K562 (cell line): ENCODE data around the gene RAP1A. TPM values are rescaled to one million over a fixed set of nuclear protein-coding genes. Genes with fewer than 3 reads are reported as not detected.

Experiments
- ATAC-seq: fragments of 200-7000 bp; cut with Tn5 transposase; 3 replicates; pipeline ENCODE4 v1.9.1; 2020; ENCODE audit warnings: moderate library complexity
- BruUV-seq: library from RNA; stranded (reverse); fragments of 400-500 nt; replicated peaks from 2 replicates; lab custom pipeline; 2021; lab: Mats Ljungman, UMichigan
- CTCF ChIA-PET: fragments of 300-600 bp; formaldehyde crosslinking; extraction: SDS; loops from one replicate; lab custom pipeline; 2021; ENCODE audit warnings: low intra/inter-chr PET ratio; lab: Yijun Ruan, JAX
- POLR2A ChIA-PET: fragments of 300-600, 350-650 bp; sonication (Branson Sonifier 250); formaldehyde crosslinking; extraction: SDS; loops from one replicate; lab custom pipeline; 2021; ENCODE audit warnings: antibody characterized with exemption, inconsistent platforms; lab: Yijun Ruan, JAX
- DNase-seq, 4 experiments: peaks; one replicate each; pipeline versions ENCODE4 v3.0.0 to v3.0.0-alpha.2; 2011 to 2018; ENCODE audit warnings: low spot score in 3 of 4, mixed read lengths in 3 of 4; ENCODE audit errors: extremely low read depth in 1 of 4
- FAIRE-seq: peaks from 2 replicates; lab custom pipeline; 2011; peaks lifted over from hg19 to GRCh38; lab: Jason Lieb, UNC
- H2AFZ ChIP-seq: 2 replicates; pipeline ENCODE4 v1.6.0; 2011; ENCODE audit warnings: low read depth, low read length, control low read depth, inconsistent platforms
- H3K27ac ChIP-seq: fragments of 200-600 bp; 3 replicates; pipeline ENCODE4 v1.8.0; 2011; ENCODE audit warnings: low read depth, mild to moderate bottlenecking, control low read depth, inconsistent platforms, low read length, moderate library complexity, mixed read lengths; ENCODE audit errors: extremely low read depth
- H3K27me3 ChIP-seq, 2 experiments: fragments of 300-600 bp in 1 of 2; 2 replicates in 1 of 2; 3 replicates in 1 of 2; pipeline versions ENCODE4 v1.6.0 to v1.8.0; 2011; ENCODE audit warnings: inconsistent platforms in 2 of 2, low read length in 2 of 2, mild to moderate bottlenecking in 1 of 2, mixed read lengths in 1 of 2, moderate library complexity in 1 of 2; ENCODE audit not compliant: control insufficient read depth in 2 of 2, insufficient read depth in 2 of 2
- H3K36me3 ChIP-seq: fragments of 300-600 bp; 3 replicates; pipeline ENCODE4 v1.8.0; 2011; ENCODE audit warnings: mild to moderate bottlenecking, low read length, inconsistent platforms; ENCODE audit not compliant: control insufficient read depth, insufficient read depth
- H3K4me1 ChIP-seq, 2 experiments: fragments of 200-600 bp in 1 of 2; replicated peaks in 1 of 2; 2 replicates in 1 of 2; 3 replicates in 1 of 2; pipeline versions ENCODE4 v1.5.1 to v1.8.0; 2011; ENCODE audit warnings: inconsistent platforms in 2 of 2, low read length in 2 of 2, mild to moderate bottlenecking in 1 of 2, mixed read lengths in 1 of 2, moderate library complexity in 1 of 2; ENCODE audit not compliant: control insufficient read depth in 2 of 2, insufficient read depth in 2 of 2
- H3K4me2 ChIP-seq: 2 replicates; pipeline ENCODE4 v1.6.1; 2011; ENCODE audit warnings: low read length, control low read depth, inconsistent platforms, mixed read lengths; ENCODE audit not compliant: insufficient read depth
- H3K4me3 ChIP-seq: fragments of 200-600 bp; sonication (generic), shearing (Covaris generic); 2 replicates; pipeline ENCODE4 v1.5.1; 2016; ENCODE audit warnings: control low read depth, inconsistent platforms
- H3K79me2 ChIP-seq: fragments of 200-600 bp; 3 replicates; pipeline ENCODE4 v1.8.0; 2011; ENCODE audit warnings: low read length, inconsistent platforms; ENCODE audit not compliant: control insufficient read depth, insufficient read depth
- H3K9ac ChIP-seq, 2 experiments: 2 replicates each; pipeline versions ENCODE4 v1.6.0 to v1.6.1; 2011; ENCODE audit warnings: low read depth in 2 of 2, low read length in 2 of 2, control low read depth in 1 of 2, inconsistent platforms in 1 of 2, mild to moderate bottlenecking in 1 of 2, mixed read lengths in 1 of 2; ENCODE audit not compliant: insufficient read depth in 1 of 2
- H3K9me1 ChIP-seq: one replicate; pipeline ENCODE4 v1.6.0; 2011; ENCODE audit warnings: inconsistent platforms, mild to moderate bottlenecking, low read length, moderate library complexity; ENCODE audit not compliant: control insufficient read depth, insufficient read depth
- H3K9me3 ChIP-seq: replicated peaks from 2 replicates; pipeline ENCODE4 v1.5.1; 2011; ENCODE audit warnings: low read depth, low read length, inconsistent platforms; ENCODE audit not compliant: control insufficient read depth, insufficient read depth
- H4K20me1 ChIP-seq: replicated peaks from 2 replicates; pipeline ENCODE4 v1.6.1; 2011; ENCODE audit warnings: low read length, inconsistent platforms, mixed read lengths; ENCODE audit not compliant: control insufficient read depth, insufficient read depth
- ARID2 ChIP-seq: fragments of 450-650 bp; IDR thresholded peaks from 2 replicates; pipeline ENCODE4 v1.6.1; 2017; ENCODE audit warnings: antibody characterized with exemption, mild to moderate bottlenecking
- CSDE1 ChIP-seq, 2 experiments: fragments of 450-650 bp; IDR thresholded peaks; 2 replicates each; pipeline ENCODE4 v1.6.1; 2016; ENCODE audit warnings: mild to moderate bottlenecking in 1 of 2
- ETS2 ChIP-seq: IDR thresholded peaks from 2 replicates; pipeline ENCODE4 v1.6.1; 2016; ENCODE audit warnings: borderline replicate concordance, missing genetic modification characterization, mild to moderate bottlenecking, moderate library complexity, missing compliant biosample characterization; ENCODE audit not compliant: poor library complexity, severe bottlenecking
- HNRNPL ChIP-seq: fragments of 200-400 bp; formaldehyde crosslinking; IDR thresholded peaks from 2 replicates; pipeline ENCODE4 v1.6.1; 2017; ENCODE audit warnings: low read depth, mild to moderate bottlenecking, low read length
- MBD1 ChIP-seq: fragments of 250-450 bp; sonication (Bioruptor Pico); IDR thresholded peaks from 2 replicates; pipeline ENCODE4 v1.8.0; 2022; ENCODE audit warnings: inconsistent platforms
- NCOA1 ChIP-seq: fragments of 450-650 bp; IDR thresholded peaks from 2 replicates; pipeline ENCODE4 v1.6.1; 2016; ENCODE audit warnings: low read depth
- NKRF ChIP-seq: fragments of 450-650 bp; IDR thresholded peaks from 2 replicates; pipeline ENCODE4 v1.6.1; 2016; ENCODE audit warnings: borderline replicate concordance
- PHF8 ChIP-seq: fragments of 200-600 bp; sonication (generic); IDR thresholded peaks from 2 replicates; pipeline ENCODE4 v1.6.1; 2012; ENCODE audit warnings: mixed run types, mild to moderate bottlenecking, inconsistent platforms, low read length, moderate library complexity, borderline replicate concordance
- TAF1 ChIP-seq: IDR thresholded peaks from 2 replicates; pipeline ENCODE4 v1.6.1; 2011; ENCODE audit warnings: mild to moderate bottlenecking, low read length, moderate library complexity; ENCODE audit not compliant: insufficient read depth, control insufficient read depth, severe bottlenecking; ENCODE audit errors: extremely low read depth
- ZBTB2 ChIP-seq: fragments of 450-650 bp; IDR thresholded peaks from 2 replicates; pipeline ENCODE4 v1.6.1; 2016; ENCODE audit warnings: antibody characterized with exemption
- ZFP1 ChIP-seq: fragments of 450-650 bp; formaldehyde crosslinking; IDR thresholded peaks from 2 replicates; pipeline ENCODE4 v1.4.0; 2020; ENCODE audit warnings: mild to moderate bottlenecking, mixed read lengths
- ZNF282 ChIP-seq: sonication (generic); formaldehyde crosslinking; IDR thresholded peaks from 2 replicates; pipeline ENCODE4 v1.8.1; 2023; ENCODE audit warnings: missing genetic modification reagents
- WGBS: fragments of 100-300 bp; shearing (Covaris generic); methylation state at CpG from one replicate; pipeline ENCODE4 v1.1.6; 2016; ENCODE audit warnings: low coverage, mixed read lengths; ENCODE audit not compliant: insufficient coverage; ENCODE audit errors: missing lambda C conversion rate; 5-methylcytosine and 5-hydroxymethylcytosine counted together
- in situ Hi-C: fragments of 300-500 bp; cut with MboI; formaldehyde crosslinking; loops from 4 replicates; pipeline ENCODE4 v1.15.0; 2018; ENCODE audit warnings: inconsistent platforms, mixed read lengths
- intact Hi-C: fragments of 100-400 bp; cut with micrococcal nuclease; formaldehyde crosslinking; loops from 2 replicates; pipeline ENCODE4 v1.14.2; 2022
- polyA plus RNA-seq, 8 experiments: library from polyadenylated mRNA; depleted of rRNA in 4 of 8; stranded (reverse) in 5 of 8; unstranded in 3 of 8; fragments of >200 nt; fragmentation: Nextera tagmentation in 2 of 8; fragmentation: Illumina TruSeq in 1 of 8; extraction: Ambion mirVana in 2 of 8; extraction: Trizol in 1 of 8; gene quantifications; 2 replicates each; pipeline versions ENCODE4 v1.2.1 to v1.2.3, GENCODE V29; 2011 to 2014; ENCODE audit warnings: inconsistent platforms in 1 of 8, missing spikeins in 1 of 8
- total RNA-seq, 7 experiments: library from RNA; depleted of rRNA in 6 of 7; stranded (reverse); fragments of >200 nt in 6 of 7; fragmentation: Illumina TruSeq in 2 of 7; extraction: Trizol in 2 of 7; gene quantifications; 2 replicates each; pipeline versions ENCODE4 v1.2.1 to v1.2.3, GENCODE V29; 2011 to 2021; ENCODE audit warnings: low replicate concordance in 1 of 7
- TF ChIP-seq, protein P1 (sequence below): sonication (generic); formaldehyde crosslinking; IDR thresholded peaks from 2 replicates; pipeline ENCODE4 v1.8.0; 2022; ENCODE audit warnings: missing genetic modification reagents, mild to moderate bottlenecking, moderate library complexity, borderline replicate concordance
- TF ChIP-seq, protein P2 (sequence below): fragments of 250-450 bp; sonication (Bioruptor Pico); IDR thresholded peaks from 2 replicates; pipeline ENCODE4 v1.5.0; 2021; ENCODE audit warnings: mild to moderate bottlenecking, borderline replicate concordance

Gene RAP1A
- total and polyA plus RNA-seq, 9 of the 15 experiments (the other 6 are each of a cell fraction or from before 2014, with no cell fraction given), result 13.4 to 86.2 (median 32.5) TPM

GRCh38 chr1:111664652-111665051 is 45.1 kb downstream of the RAP1A start:
- H2AFZ ChIP-seq, result no peak overlapping the region
- peaks cover 80% of the 10 kb centered on the region for H3K79me2 ChIP-seq
- intact Hi-C loops (loop anchor here (5.0 to 10.0 kb wide), 2 partner anchors 83 to 450 kb away; no protein-coding TSS in a partner anchor), in situ Hi-C loops (no loop called here)
- WGBS, result 10% methylated on average over 1 of the region's 1 CpG
- no peak overlapping the region for H3K27ac ChIP-seq
- no peak overlapping the region for H3K9ac ChIP-seq
- POLR2A ChIA-PET, result interaction anchor here (0.6 to 1.5 kb wide), 3 partner anchors 8 to 524 kb away, joined by 4 to 5 read pairs (median 4); no protein-coding TSS in a partner anchor
- peaks cover 10 to 31% of the 10 kb centered on the region in 2 experiments for H3K4me1 ChIP-seq
- no peak overlapping the region for H3K4me2 ChIP-seq
- CTCF ChIA-PET, result no interaction called here
- no peaks in the 10 kb centered on the region for H4K20me1 ChIP-seq
- no peaks in the 10 kb centered on the region for H3K27me3 ChIP-seq
- H3K36me3 ChIP-seq, result peaks cover 7% of the 10 kb centered on the region; the same call in 2 of the 3 replicates
- ATAC-seq, result no peak
- H3K9me1 ChIP-seq, result no peaks in the 10 kb centered on the region
- H3K4me3 ChIP-seq, result no peak overlapping the region
- H3K9me3 ChIP-seq, result no peaks in the 10 kb centered on the region
- no TSS peak for BruUV-seq
- no peak for FAIRE-seq
- DNase-seq, result no peak
- TF ChIP-seq ZFP1 (CRISPR knock-in tag), result no peak
- no peak for TF ChIP-seq ETS2 (tag)
- no peak for TF ChIP-seq ZNF282 (CRISPR knock-in tag)
- TF ChIP-seq ZBTB2, result no peak
- TF ChIP-seq HNRNPL, result no peak
- no peak for TF ChIP-seq ARID2
- no peak for TF ChIP-seq NKRF
- TF ChIP-seq PHF8, result no peak
- no peak for TF ChIP-seq TAF1
- TF ChIP-seq MBD1 (CRISPR knock-in tag), result no peak
- no peak for TF ChIP-seq CSDE1 (IDR thresholded peaks at IDR 0.05)
- TF ChIP-seq, protein P1, sequence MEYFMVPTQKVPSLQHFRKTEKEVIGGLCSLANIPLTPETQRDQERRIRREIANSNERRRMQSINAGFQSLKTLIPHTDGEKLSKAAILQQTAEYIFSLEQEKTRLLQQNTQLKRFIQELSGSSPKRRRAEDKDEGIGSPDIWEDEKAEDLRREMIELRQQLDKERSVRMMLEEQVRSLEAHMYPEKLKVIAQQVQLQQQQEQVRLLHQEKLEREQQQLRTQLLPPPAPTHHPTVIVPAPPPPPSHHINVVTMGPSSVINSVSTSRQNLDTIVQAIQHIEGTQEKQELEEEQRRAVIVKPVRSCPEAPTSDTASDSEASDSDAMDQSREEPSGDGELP (CRISPR knock-in tag), result no peak
- TF ChIP-seq, protein P2, sequence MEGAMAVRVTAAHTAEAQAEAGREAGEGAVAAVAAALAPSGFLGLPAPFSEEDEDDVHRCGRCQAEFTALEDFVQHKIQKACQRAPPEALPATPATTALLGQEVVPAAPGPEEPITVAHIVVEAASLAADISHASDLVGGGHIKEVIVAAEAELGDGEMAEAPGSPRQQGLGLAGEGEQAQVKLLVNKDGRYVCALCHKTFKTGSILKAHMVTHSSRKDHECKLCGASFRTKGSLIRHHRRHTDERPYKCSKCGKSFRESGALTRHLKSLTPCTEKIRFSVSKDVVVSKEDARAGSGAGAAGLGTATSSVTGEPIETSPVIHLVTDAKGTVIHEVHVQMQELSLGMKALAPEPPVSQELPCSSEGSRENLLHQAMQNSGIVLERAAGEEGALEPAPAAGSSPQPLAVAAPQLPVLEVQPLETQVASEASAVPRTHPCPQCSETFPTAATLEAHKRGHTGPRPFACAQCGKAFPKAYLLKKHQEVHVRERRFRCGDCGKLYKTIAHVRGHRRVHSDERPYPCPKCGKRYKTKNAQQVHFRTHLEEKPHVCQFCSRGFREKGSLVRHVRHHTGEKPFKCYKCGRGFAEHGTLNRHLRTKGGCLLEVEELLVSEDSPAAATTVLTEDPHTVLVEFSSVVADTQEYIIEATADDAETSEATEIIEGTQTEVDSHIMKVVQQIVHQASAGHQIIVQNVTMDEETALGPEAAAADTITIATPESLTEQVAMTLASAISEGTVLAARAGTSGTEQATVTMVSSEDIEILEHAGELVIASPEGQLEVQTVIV (CRISPR knock-in tag), result no peak
- no peak for TF ChIP-seq NCOA1
